Skeletal muscle tissue (tissue), 4 donors: ENCODE measurements around the gene LMNA. TPM values are rescaled to one million over a fixed set of nuclear protein-coding genes. Genes with fewer than 3 reads are reported as not detected.
"Not testable (repeated sequence)": the region's sequence is repeated elsewhere in the genome, so short reads cannot be mapped to it uniquely, and the experiment has no call there.

Experiments used
- H3K27ac ChIP-seq: one replicate; pipeline ENCODE4 v1.7.0; 2013; ENCODE audit warnings: mild to moderate bottlenecking, low read depth, low read length, inconsistent platforms
- H3K27me3 ChIP-seq, 3 donors: one replicate each; pipeline ENCODE4 v1.7.0; 2013; ENCODE audit warnings: low read length in 3 of 3; ENCODE audit not compliant: control insufficient read depth in 3 of 3, insufficient read depth in 3 of 3
- H3K36me3 ChIP-seq, 3 donors: one replicate each; pipeline ENCODE4 v1.7.0; 2013; ENCODE audit warnings: low read length in 3 of 3; ENCODE audit not compliant: control insufficient read depth in 3 of 3, insufficient read depth in 3 of 3
- H3K4me1 ChIP-seq, 3 donors: one replicate each; pipeline ENCODE4 v1.7.0; 2013; ENCODE audit warnings: low read length in 3 of 3, mild to moderate bottlenecking in 3 of 3; ENCODE audit not compliant: control insufficient read depth in 3 of 3, insufficient read depth in 3 of 3
- H3K4me3 ChIP-seq, 3 donors: one replicate each; pipeline ENCODE4 v1.7.0; 2013; ENCODE audit warnings: low read length in 3 of 3
- H3K9ac ChIP-seq, 3 donors: one replicate each; pipeline ENCODE4 v1.7.0; 2013; ENCODE audit warnings: low read length in 3 of 3, mild to moderate bottlenecking in 3 of 3, moderate library complexity in 2 of 3, low read depth in 1 of 3
- H3K9me3 ChIP-seq, 3 donors: one replicate each; pipeline ENCODE4 v1.7.0; 2013; ENCODE audit warnings: low read length in 3 of 3; ENCODE audit not compliant: control insufficient read depth in 3 of 3
- total RNA-seq: library from RNA; depleted of rRNA; stranded (reverse); fragments of >200 nt; gene quantifications from one replicate; pipeline ENCODE4 v1.2.3, GENCODE V29; 2014
- donor health status: Osteomylitis.

The LMNA gene
- total RNA-seq, 1 donor from 2014 or later, result 399 TPM

DNA sequence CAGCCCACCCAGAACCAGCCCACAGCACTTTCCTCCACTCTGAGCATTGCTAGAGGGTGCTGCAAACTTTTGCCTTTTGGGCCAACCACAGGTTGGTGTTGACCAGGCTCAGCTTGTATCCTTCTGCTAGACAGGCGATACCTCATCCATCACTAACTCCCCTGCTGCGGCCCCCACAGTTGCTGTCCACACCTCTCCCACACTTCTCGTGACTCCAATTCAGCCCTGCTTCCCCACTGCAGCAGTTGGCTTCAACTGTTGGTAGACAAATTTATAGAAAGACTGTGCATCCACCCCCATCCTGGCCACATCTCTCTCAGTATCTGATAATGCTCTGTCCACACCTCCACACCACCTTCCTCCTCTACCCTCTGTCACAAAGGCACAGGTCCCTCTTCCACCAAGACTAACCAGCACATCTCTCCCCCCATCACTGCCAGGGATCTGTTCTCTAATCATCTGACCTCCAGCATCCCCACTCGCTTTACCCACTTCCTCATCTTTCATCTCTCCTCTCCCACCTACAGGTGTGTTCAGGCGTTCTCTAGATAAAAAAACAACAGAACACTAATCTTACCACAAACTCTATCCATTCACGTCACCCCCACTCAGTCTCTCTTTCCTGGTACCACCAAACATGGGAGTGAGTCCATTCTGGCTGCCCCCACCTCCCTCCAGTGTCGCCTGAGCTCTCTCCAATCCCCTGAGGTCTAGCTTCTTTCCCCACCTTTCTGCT, 63.6 kb downstream of the LMNA start:
- H3K9me3 ChIP-seq, result no peaks in the 10 kb centered on the region
- H3K27me3 ChIP-seq, result no peaks in the 10 kb centered on the region
- peaks cover 4 to 11% (median 6%) of the 10 kb centered on the region in 3 donors for H3K36me3 ChIP-seq
- no peak overlapping the region for H3K9ac ChIP-seq
- no peak overlapping the region for H3K27ac ChIP-seq
- H3K4me3 ChIP-seq, result no peak overlapping the region
- H3K4me1 ChIP-seq, result no peaks in the 10 kb centered on the region

DNA sequence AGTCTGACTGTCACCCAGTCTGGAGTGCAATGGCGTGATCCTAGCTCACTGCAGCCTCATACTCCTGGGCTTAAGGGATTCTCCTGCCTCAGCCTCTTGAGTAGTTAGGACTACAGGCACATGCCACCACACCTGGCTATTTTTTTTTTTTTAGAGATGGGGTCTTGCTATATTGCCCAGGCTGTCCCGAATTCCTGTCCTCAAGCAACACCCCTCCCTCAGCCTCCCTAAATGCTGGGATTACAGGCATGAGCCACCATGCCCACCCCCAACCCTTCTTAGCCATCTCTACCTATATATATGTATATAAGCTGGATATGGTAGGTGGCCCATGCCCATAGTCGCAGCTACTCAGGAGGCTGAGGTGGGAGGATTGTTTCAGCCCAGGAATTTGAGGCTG, 66.0 kb downstream of the LMNA start:
- Histone ChIP-seq H3K36me3 (peaks cover 3 to 7% (median 4%) of the 10 kb centered on the region in 3 donors), H3K9me3 (no peaks in the 10 kb centered on the region), H3K4me3 (no peak overlapping the region), H3K9ac (no peak overlapping the region), H3K27ac (no peak overlapping the region), H3K4me1 (no peaks in the 10 kb centered on the region), H3K27me3 (no peaks in the 10 kb centered on the region)

DNA sequence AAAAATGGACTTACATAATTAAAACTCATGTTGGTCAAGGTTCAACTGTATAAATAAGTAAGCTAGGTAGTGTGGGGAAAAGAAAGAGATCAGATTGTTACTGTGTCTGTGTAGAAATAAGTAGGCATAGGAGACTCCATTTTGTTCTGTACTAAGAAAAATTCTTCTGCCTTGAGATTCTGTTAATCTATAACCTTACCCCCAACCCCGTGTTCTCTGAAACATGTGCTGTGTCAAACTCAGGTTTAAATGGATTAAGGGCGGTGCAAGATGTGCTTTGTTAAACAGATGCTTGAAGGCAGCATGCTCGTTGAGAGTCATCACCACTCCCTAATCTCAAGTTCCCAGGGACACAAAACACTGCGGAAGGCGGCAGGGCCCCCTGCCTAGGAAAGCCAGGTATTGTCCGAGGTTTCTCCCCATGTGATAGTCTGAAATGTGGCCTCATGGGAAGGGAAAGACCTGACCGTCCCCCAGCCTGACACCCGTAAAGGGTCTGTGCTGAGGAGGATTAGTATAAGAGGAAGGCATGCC, 66.9 kb downstream of the LMNA start:
- not testable (repeated sequence) for H3K27me3 ChIP-seq, H3K9me3 ChIP-seq, H3K36me3 ChIP-seq, H3K4me1 ChIP-seq, H3K27ac ChIP-seq, H3K9ac ChIP-seq, H3K4me3 ChIP-seq

DNA sequence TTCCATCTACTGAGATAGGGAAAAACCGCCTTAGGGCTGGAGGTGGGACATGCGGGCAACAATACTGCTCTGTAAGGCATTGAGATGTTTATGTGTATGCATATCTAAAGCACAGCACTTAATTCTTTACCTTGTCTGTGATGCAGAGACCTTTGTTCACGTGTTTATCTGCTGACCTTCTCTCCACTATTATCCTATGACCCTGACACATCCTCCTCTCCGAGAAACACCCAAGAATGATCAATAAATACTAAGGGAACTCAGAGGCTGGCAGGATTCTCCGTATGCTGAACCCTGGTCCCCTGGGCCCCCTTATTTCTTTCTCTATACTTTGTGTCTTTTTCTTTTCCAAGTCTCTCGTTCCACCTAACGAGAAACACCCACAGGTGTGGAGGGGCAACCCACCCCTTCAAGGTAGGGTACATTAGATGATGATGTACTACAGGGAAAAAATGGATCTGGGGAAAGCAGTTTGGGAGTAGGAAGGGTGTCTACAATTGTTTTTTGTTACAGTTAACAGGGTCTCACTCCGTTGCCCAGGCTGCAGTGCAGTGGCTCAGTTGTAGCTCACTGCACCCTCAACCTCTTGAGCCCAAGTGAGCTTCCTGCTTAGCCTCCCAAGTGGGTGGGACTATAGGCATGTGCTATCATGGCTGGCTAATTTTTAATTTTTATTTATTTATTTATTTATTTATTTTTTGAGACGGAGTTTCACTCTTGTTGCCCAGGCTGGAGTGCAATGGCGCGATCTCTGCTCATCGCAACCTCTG, 67.7 kb downstream of the LMNA start:
- not testable (repeated sequence) for H3K27ac ChIP-seq, H3K9ac ChIP-seq

DNA sequence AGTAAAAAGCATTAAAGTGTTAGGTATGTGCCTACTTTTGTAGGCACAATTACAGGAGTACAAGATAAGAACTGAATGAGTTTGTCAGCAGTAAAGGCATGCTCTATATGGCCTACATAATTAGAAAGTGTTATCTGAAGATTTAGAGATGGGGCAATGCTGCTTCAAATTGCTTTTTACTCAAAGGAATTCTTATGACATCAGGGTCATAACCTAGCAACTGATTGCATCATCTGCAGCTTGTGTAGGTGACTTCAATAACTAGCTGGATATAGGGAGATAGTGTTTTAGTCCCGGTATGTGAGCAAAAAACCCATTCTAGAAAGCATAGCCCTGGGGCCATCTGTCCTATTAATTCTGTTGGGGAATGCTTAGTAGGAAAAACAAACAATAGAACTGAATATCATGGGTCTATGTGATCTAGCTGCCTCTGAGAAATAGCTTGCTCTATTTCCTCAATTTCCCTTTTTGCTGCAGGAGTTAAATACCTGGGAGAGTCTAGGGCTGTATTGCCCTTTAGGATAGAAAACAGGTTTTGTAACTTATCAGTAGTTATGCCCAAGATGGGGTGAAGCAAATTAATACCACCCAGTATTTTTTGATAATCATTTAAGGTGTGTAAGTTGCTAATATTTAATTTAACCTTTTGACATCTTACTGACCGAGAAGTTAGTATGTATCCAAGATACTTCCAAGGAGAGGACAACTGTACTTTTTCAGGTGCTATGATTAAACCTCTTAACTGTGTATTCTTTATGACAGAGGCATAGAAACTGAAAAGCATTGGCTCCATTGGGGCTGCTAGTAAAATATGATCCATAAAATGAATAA, 72.1 kb downstream of the LMNA start:
- not testable (repeated sequence) for H3K9ac ChIP-seq, H3K4me1 ChIP-seq, H3K9me3 ChIP-seq, H3K4me3 ChIP-seq, H3K36me3 ChIP-seq, H3K27me3 ChIP-seq, H3K27ac ChIP-seq

More for the DNA sequence above, 67.7 kb downstream of the LMNA start:
- not testable (repeated sequence) for H3K4me1 ChIP-seq, H3K36me3 ChIP-seq, H3K4me3 ChIP-seq, H3K27me3 ChIP-seq, H3K9me3 ChIP-seq

Other genes starting within 250 kb of the LMNA start
- gene RIT1, start 203.4 kb upstream of the LMNA start, total RNA-seq, result 21.4 TPM
- 26.6 TPM for gene KHDC4, start 180.3 kb upstream of the LMNA start, total RNA-seq
- not detected for gene RXFP4, start 173.1 kb upstream of the LMNA start, total RNA-seq
- 135 TPM for gene ARHGEF2, start 136.2 kb upstream of the LMNA start, total RNA-seq
- 276 TPM for gene SSR2, start 93.8 kb upstream of the LMNA start, total RNA-seq
- 15.7 TPM for gene UBQLN4, start 60.9 kb upstream of the LMNA start, total RNA-seq
- 35.0 TPM for gene LAMTOR2, start 59.9 kb upstream of the LMNA start, total RNA-seq
- not detected for gene RAB25, start 53.6 kb upstream of the LMNA start, total RNA-seq
- gene MEX3A, start 32.2 kb upstream of the LMNA start, total RNA-seq, result 6.8 TPM
- gene SEMA4A, start 38.9 kb downstream of the LMNA start, total RNA-seq, result 4.2 TPM
- gene SLC25A44, start 79.4 kb downstream of the LMNA start, total RNA-seq, result 3.1 TPM
- gene PMF1, start 98.3 kb downstream of the LMNA start, total RNA-seq, result 50.6 TPM
- 1.0 TPM for gene BGLAP, start 127.5 kb downstream of the LMNA start, total RNA-seq
- 1.0 TPM for gene PAQR6, start 133.3 kb downstream of the LMNA start, total RNA-seq
- gene SMG5, start 168.1 kb downstream of the LMNA start, total RNA-seq, result 25.6 TPM
- 4.2 TPM for gene TMEM79, start 169.6 kb downstream of the LMNA start, total RNA-seq
- 20.4 TPM for gene GLMP, start 181.0 kb downstream of the LMNA start, total RNA-seq
- not detected for gene VHLL, start 184.6 kb downstream of the LMNA start, total RNA-seq
- gene CCT3, start 223.6 kb downstream of the LMNA start, total RNA-seq, result 293 TPM
- gene TSACC, start 223.8 kb downstream of the LMNA start, total RNA-seq, result 2.1 TPM